Measurements from ENCODE around the gene RBMS2. TPM values are rescaled to one million over a fixed set of nuclear protein-coding genes. Genes with fewer than 3 reads are reported as not detected.

Gene RBMS2, protein sequence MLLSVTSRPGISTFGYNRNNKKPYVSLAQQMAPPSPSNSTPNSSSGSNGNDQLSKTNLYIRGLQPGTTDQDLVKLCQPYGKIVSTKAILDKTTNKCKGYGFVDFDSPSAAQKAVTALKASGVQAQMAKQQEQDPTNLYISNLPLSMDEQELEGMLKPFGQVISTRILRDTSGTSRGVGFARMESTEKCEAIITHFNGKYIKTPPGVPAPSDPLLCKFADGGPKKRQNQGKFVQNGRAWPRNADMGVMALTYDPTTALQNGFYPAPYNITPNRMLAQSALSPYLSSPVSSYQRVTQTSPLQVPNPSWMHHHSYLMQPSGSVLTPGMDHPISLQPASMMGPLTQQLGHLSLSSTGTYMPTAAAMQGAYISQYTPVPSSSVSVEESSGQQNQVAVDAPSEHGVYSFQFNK
- 16.4 and 18.2 TPM in 2 replicates for total RNA-seq

DNA sequence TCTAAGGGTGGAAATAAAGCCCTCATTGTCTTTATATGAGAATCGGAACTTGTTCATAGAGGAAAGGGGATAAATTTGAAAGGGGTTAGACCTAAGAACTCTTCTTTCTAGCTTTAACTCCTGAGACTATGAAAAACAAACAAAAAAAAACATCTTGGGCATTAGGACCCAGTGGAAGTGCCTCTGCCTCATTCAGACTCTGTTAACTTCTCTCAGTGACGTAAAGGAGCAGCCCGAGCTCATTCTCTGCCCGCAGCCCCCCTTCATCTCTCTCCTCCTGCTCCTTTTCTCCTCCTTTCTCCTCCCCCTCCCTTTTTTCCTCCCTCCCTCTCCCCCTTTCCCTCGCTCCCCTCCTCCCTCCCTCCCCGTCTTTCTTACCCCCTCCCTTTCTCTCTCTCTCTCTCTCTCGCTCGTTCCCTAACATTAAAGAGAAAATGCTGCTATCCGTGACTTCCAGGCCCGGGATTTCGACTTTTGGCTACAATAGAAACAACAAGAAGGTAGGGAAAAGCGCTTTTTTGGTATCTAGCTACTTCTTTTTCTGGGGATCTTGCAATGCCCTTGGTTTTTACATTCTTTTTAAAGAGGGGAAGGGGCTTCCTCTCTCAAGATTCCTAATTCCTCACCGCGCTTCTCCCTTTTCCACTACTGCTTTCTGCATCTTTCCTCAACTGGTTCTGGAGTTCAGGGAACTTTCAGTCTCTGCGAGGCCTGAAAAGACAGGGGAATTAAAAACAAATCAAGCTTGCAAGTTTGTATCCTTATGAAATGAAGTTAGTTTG is at the start of gene RBMS2:
TSS of gene RBMS2 (plus strand) at position 231 of the 782 bp plus-strand sequence. CDS start at position 435, 204 bp downstream.

DNA sequence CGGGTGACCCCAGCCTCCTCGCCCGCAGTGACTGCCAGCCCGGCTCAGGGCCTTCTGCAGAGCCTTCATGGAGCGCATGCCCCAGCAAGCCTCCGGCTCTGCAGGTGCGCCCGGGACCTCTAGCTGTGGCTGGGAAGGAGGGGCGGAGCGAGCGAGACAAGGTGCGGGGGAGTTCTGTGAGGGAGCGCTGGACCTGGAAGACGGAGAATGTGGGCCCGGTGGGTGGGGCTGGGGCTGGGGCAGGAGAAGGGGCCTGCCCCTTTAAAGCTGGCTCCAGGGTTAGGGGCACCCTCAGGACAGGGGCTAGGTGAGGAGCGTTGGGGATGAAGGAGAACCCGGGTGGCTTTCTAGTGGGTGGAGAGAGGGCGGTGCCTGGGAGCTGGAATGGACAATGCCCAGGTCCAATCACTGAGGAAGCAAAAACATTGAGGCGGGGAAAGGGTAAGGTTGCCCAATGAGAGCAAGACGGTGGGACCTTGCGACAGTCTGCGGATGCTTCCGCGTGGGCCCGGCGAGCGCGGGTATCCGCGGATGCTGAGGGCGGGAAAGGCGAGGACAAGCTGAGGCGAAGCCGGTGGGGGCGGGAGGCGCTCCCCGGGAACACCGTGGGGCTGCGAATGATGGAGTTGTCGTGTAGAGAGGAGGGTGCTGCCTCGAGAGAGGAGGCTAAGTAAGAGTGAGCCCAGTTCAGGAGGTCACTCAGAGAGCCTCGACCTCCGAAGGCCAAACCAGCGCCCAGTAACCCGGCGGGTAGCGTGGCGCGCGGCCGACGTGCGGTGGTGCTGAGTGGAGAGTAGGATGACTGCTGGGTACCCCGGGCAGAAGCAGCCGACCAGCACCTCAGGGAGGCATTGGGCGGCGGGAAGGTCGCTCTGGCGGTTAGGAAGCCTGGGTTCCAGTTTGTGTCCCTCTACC is 33.3 kb upstream of the RBMS2 start, which contains the start of gene GLS2:
TSS of gene GLS2 (minus strand) at position 121 of the 915 bp plus-strand sequence. CDS start at position 78, 43 bp downstream.

GRCh38 chr12:56630180-56630632 is 108.6 kb downstream of the RBMS2 start, which contains the start of gene BAZ2A:
Gene BAZ2A (minus strand): TSS chr12:56630326. CDS start chr12:56617530, 12,796 bp downstream.

Other genes with a start within 250 kb of the RBMS2 start
- 99.2 and 103 TPM in 2 replicates for gene CS, start 221.5 kb upstream of the RBMS2 start, total RNA-seq
- gene CNPY2, start 205.8 kb upstream of the RBMS2 start, total RNA-seq = 47.8 and 76.2 TPM in 2 replicates
- 21.5 and 30.3 TPM in 2 replicates for gene PAN2, start 187.8 kb upstream of the RBMS2 start, total RNA-seq
- 0.50 and 0.58 TPM in 2 replicates for gene IL23A, start 182.9 kb upstream of the RBMS2 start, total RNA-seq
- gene STAT2, start 161.7 kb upstream of the RBMS2 start, total RNA-seq = 291 and 409 TPM in 2 replicates
- not detected in 2 replicates for gene APOF, start 159.0 kb upstream of the RBMS2 start, total RNA-seq
- gene TIMELESS, start 72.4 kb upstream of the RBMS2 start, total RNA-seq = 4.6 and 17.5 TPM in 2 replicates
- gene MIP, start 67.2 kb upstream of the RBMS2 start, total RNA-seq = not detected in 2 replicates
- gene SPRYD4, start 53.2 kb upstream of the RBMS2 start, total RNA-seq = 1.7 and 2.2 TPM in 2 replicates
- gene GLS2, start 33.7 kb upstream of the RBMS2 start, total RNA-seq = under 0.01 and 0.73 TPM in 2 replicates
- gene BAZ2A, start 108.5 kb downstream of the RBMS2 start, total RNA-seq = 29.9 and 38.7 TPM in 2 replicates
- gene ATP5F1B, start 124.2 kb downstream of the RBMS2 start, total RNA-seq = 542 and 611 TPM in 2 replicates
- 52.3 and 113 TPM in 2 replicates for gene PTGES3, start 166.5 kb downstream of the RBMS2 start, total RNA-seq
- 740 and 1,055 TPM in 2 replicates for gene NACA, start 203.5 kb downstream of the RBMS2 start, total RNA-seq
- 3.1 and 15.6 TPM in 2 replicates for gene PRIM1, start 230.5 kb downstream of the RBMS2 start, total RNA-seq
- gene HSD17B6, start 241.5 kb downstream of the RBMS2 start, total RNA-seq = 0.33 and 0.44 TPM in 2 replicates

All from smooth muscle cell of trachea (primary cell).